IMR-90 (cell line): ENCODE measurements around the gene CCNC.

Source experiments
- BHLHE40 ChIP-seq: fragments of 150-350 bp; IDR thresholded peaks from 2 replicates; pipeline ENCODE4 v1.6.1; 2016; ENCODE audit warnings: mild to moderate bottlenecking, low read depth, low read length
- CEBPB ChIP-seq: IDR thresholded peaks from 2 replicates; pipeline ENCODE4 v1.6.1; 2012; ENCODE audit warnings: low read depth, low read length, improper control_type of control experiment
- CTCF ChIP-seq: conservative IDR thresholded peaks from 2 replicates; pipeline ENCODE4 v1.5.1; 2012; ENCODE audit warnings: mild to moderate bottlenecking, low read depth, low read length, improper control_type of control experiment
- ELK1 ChIP-seq: fragments of 150-350 bp; IDR thresholded peaks from 2 replicates; pipeline ENCODE4 v1.6.1; 2016; ENCODE audit warnings: low read depth, mild to moderate bottlenecking, low read length, moderate library complexity, borderline replicate concordance
- MAZ ChIP-seq: IDR thresholded peaks from 2 replicates; pipeline ENCODE4 v1.6.1; 2012; ENCODE audit warnings: low read depth, mild to moderate bottlenecking, low read length, improper control_type of control experiment, moderate library complexity, borderline replicate concordance
- MXI1 ChIP-seq: IDR thresholded peaks from 2 replicates; pipeline ENCODE4 v1.6.1; 2012; ENCODE audit warnings: low read depth, mild to moderate bottlenecking, low read length, moderate library complexity, borderline replicate concordance
- NFE2L2 ChIP-seq: fragments of 150-350 bp; IDR thresholded peaks from 2 replicates; pipeline ENCODE4 v1.6.1; 2016; ENCODE audit warnings: low read depth, mild to moderate bottlenecking, low read length
- POLR2A ChIP-seq: IDR thresholded peaks from 2 replicates; pipeline ENCODE4 v1.6.1; 2012; ENCODE audit warnings: mild to moderate bottlenecking, low read depth, low read length
- RAD21 ChIP-seq: IDR thresholded peaks from 2 replicates; pipeline ENCODE4 v1.6.1; 2012; ENCODE audit warnings: low read length, improper control_type of control experiment
- RCOR1 ChIP-seq: IDR thresholded peaks from 2 replicates; pipeline ENCODE4 v1.6.1; 2012; ENCODE audit warnings: mild to moderate bottlenecking, low read length, improper control_type of control experiment; ENCODE audit not compliant: insufficient replicate concordance
- RFX5 ChIP-seq: IDR thresholded peaks from 2 replicates; pipeline ENCODE4 v1.8.0; 2012; ENCODE audit warnings: low read depth, mild to moderate bottlenecking, low read length, moderate library complexity
- USF2 ChIP-seq: fragments of 150-350 bp; IDR thresholded peaks from 2 replicates; pipeline ENCODE4 v1.6.1; 2017; ENCODE audit warnings: mild to moderate bottlenecking, antibody characterized with exemption, low read length, low read depth

- no peak for TF ChIP-seq RFX5
- TF ChIP-seq CTCF: peak; percentile 35
- no peak for TF ChIP-seq POLR2A
- no peak for TF ChIP-seq MXI1
- TF ChIP-seq RCOR1: no peak
- TF ChIP-seq RAD21: no peak
- no peak for TF ChIP-seq NFE2L2
- no peak for TF ChIP-seq USF2
- TF ChIP-seq CEBPB: no peak
- no peak for TF ChIP-seq MAZ
- TF ChIP-seq ELK1: no peak
- no peak for TF ChIP-seq BHLHE40
Observed at GRCh38 chr6:99613409-99613704, 44.9 kb upstream of the CCNC start.
